GM21360 (cell line): ENCODE data around the gene AK2.
"Not testable (repeated sequence)": the region's sequence is repeated elsewhere in the genome, so short reads cannot be mapped to it uniquely, and the experiment has no call there.

Experiments used
- ATAC-seq: cut with Tn5 transposase; IDR thresholded peaks from one replicate; pipeline ENCODE4 v1.9.1; 2021; ENCODE audit warnings: mild to moderate bottlenecking, moderate library complexity; ENCODE audit not compliant: unreplicated experiment

Gene AK2

DNA sequence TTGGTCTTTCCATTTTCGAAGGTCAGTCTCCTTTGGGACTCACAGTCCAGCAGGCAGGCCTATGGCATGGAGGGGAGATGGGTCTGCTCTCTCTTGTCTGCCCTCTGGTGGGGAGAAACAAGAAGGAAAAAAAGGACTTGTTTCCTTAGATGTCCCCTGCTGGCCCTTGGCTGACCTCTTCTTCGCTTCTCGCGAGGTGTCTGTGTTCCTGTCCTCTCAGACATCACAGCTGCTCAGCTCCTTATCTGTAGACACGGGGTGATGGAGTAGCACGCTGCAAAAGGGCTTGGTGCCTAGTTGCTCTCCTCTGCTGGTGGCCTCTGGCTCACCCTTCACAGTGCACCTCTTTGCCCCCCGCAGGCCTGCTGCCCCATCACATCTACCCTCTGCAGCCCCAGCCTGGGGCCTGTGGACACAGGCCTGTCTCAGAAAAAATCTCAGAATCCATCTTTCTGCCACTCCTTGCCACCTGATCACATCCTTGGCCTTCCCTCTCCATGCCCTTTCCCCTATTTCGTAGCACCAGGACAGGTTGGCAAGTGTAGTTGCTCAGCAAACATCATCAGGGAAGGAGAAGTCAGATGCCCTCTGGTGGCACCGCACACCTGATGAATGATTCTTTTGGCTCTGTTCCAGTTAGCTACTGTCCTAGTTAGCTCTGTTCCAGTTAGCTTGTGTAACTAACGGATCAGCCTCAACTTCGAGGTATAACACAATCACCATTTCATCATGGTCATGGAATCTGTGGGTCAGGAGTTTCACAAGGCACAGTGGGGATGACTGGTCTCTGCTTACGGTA, 18.7 kb upstream of the AK2 start:
- ATAC-seq = no peak

DNA sequence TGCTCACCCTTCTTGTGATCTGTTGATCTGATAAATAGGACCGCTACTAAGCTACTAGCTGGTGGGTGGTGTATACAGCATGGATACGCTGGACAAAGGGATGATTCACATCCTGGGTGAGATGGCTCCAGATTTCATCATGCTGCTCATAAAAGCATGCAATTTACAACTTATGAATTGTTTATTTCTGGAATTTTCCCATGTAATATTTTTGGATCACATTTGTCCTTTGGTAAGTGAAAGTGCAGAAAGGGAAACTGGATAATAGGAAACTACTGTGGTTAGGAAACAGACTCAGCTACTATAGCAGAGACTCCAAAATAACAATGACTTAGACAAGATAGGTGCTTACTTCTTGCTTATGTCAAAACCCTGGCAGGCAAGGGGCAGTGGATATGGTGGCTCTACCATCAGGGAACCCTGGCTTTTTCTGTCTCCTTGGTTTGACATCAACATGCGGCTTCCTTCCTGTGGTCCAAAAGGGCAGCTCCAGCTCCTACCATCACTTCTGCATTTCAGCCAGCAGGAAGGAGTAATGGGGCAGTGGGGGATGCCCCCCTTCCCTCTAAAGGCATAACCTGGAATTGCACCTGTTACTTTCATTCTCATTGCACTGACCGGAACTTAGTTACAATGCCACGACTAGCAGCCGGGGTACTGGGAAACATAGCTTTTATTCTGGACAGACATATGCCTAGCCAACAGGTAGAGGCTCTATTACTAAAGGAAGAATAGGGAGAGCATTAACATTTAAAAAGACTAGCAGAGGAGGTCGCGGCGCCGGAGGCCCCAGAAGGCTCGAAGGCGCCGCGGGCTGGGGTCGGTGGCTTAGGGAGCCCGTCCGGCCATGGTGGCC, 13.8 kb upstream of the AK2 start:
- ATAC-seq = no peak

GRCh38 chr1:33049371-33049770, 12.7 kb upstream of the AK2 start:
- ATAC-seq = no peak

DNA sequence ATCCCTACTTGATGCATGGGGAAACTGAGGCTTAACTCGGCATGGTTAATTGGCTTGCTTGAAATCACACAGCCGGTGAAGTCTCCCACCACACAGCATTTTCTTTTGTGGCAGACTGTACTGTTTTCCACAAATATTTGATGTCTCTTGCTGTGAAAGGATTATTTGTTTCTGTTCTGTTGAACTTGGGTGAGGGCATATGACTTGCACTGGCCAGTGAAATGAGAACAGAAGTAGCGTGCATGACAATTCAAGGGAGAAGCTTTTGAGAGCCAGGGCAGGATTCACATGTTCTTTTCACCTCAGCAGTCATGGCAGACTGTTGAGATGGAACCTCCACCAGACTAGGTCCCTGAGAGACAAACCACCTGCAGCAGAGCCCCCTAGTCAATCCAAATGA, 11.7 kb upstream of the AK2 start:
- ATAC-seq = no peak

- ATAC-seq = no peak
Measured at GRCh38 chr1:33047839-33048305, 11.2 kb upstream of the AK2 start.

DNA sequence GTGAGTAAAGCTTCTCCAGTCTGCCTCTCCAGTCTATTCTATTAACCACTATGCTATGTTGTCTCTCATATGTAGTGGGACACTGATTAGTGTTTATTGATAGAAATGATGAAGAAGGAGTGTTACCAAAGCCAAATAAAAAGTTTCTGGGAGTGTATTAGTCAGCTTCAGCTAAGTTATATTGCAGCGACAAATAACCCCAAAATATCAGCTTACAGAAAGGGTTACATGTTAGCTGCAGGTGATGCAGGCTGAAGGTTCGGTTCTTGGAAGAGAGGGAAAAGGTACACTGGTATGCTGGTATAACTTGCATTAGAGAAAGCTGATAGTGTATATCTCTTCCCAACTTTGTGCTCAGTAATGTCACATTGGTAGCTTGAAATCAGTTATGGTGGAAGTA, 10.6 kb upstream of the AK2 start:
- no peak for ATAC-seq

DNA sequence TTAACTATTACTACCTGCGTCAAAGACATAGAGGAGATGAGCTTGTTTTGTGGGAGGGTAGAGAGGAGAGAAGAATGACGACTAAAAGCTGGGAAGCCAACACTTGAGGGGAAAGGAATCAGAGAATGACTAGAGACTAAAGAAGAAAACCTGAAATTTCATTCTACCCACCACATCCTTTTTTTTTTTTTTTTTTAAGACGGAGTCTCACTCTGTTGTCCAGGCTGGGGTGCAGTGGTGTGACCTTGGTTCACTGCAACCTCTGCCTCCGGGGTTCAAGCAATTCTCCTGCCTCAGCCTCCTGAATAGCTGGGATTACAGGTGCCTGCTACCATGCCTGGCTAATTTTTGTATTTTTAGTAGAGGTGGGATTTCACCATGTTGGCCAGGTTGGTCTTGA, 9.6 kb upstream of the AK2 start:
- not testable (repeated sequence) for ATAC-seq

GRCh38 chr1:33045814-33046213, 9.1 kb upstream of the AK2 start:
- ATAC-seq = no peak

DNA sequence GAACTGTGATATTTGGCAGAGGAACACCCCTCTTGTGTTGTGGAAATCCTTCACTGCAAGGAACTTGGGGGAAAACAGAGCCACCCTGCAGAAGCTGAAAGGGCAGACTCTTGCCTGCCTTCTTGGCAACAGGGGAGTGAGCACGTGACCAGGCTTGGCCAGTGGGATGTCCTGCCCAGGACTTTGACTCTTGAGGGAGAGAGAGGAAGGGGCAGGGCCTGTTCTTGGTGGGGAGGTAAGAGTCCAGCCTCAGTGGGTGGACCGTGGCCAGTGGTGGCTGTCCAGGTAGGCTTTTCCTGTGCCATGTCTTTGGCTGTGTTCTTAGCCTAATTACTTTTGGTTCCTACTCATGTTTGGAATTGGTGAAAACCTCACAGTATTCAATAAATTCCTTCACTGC, 8.6 kb upstream of the AK2 start:
- no peak for ATAC-seq

GRCh38 chr1:33043267-33044092, 6.8 kb upstream of the AK2 start:
- ATAC-seq = no peak

- no peak for ATAC-seq
Measured at GRCh38 chr1:33042831-33043230, 6.1 kb upstream of the AK2 start.

GRCh38 chr1:33041026-33041425, 4.3 kb upstream of the AK2 start:
- ATAC-seq = no peak

DNA sequence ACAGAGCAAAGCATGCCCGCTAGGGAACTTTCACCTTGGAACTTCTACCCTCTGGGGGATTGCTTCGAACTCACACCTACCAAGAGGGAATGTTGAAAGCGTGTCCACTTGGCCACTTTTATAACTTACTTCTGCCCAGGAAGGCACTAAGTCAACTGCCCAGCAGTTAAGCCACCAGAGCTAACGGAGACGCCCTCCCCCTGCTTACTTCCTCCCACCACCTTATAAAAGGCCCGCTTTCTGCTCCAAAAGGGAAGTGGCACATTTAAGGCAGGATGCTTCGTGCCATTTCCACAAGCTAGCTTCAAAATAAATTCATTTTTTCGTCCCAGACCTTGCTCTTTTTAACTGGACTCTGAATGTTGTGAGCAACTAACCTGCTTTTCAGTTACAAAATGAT, 3.2 kb upstream of the AK2 start:
- ATAC-seq = no peak

GRCh38 chr1:33036051-33036525, 595 bp downstream of the AK2 start:
- no peak for ATAC-seq

DNA sequence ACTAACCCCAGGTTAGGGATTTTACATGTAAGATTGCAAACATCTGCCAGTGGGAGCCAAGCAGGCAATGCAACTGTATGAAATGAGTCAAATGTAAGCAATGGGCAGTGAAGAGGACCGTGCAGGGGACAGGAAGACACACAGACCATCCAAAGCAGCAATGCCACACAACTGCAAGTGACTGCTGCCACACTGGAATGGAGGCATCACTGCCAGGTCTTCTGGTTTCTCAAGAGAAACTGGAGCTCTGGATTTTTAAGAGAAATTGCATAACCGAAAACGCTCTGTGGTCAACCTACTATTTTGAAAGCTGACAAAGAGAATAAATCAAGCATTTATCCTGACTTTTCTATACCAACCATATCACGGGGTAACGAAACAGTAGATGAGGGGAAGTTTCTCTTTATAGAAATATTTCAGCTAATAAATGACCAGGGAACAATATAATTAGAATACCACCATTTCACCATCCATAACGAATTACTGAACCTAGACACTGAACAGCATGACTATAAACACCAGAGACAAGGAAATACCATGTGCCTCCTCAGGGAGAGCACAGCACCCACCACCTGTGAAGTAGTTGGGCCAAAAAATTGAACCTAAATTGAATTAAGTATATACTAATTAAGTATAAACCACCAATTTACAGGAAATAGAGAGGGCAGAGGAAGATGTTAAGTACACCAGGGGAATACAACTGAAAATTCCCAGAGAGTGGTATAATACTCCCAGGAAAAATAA, 4.4 kb downstream of the AK2 start:
- no peak for ATAC-seq

- ATAC-seq = no peak
Measured at GRCh38 chr1:33031506-33031905, 5.2 kb downstream of the AK2 start.

- ATAC-seq = no peak
Measured at GRCh38 chr1:33030575-33030974, 6.1 kb downstream of the AK2 start.

GRCh38 chr1:33029921-33030320, 6.8 kb downstream of the AK2 start:
- ATAC-seq = no peak

DNA sequence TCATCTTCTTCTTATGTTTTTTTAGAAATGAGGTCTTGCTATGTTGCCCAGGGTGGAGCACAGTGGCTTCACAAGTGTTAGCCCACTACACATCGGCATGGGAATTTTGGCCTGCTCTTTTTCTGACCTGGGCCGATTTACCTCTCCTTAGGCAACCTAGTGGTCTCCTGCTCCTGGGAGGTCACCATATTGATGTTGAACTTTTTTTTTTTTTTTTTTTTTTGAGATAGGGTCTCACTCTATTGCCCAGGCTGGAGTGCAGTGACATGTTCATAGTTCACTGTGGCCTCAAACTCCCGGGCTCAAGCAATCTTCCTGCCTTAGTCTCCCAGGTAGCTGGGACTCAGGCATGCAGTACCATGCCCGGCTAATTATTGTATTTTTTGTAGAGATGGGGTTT, 7.5 kb downstream of the AK2 start:
- ATAC-seq = no peak

- no peak for ATAC-seq
Measured at GRCh38 chr1:33025761-33026160, 10.9 kb downstream of the AK2 start.
